Upper lobe of left lung (tissue), 6 donors: ENCODE results near the gene RHEB. TPM values are rescaled to one million over a fixed set of nuclear protein-coding genes. Genes with fewer than 3 reads are reported as not detected.
A peak's percentile ranks its signal among the peaks of the same experiment; 100 is the strongest.

Experiments used
- ATAC-seq, 2 donors: fragments of 200-7000 bp; cut with Tn5 transposase; one replicate each; pipeline ENCODE4 v1.9.1; 2022; ENCODE audit warnings: mild to moderate bottlenecking in 2 of 2, moderate library complexity in 2 of 2; ENCODE audit not compliant: low FRiP score in 2 of 2
- DNase-seq, 2 donors: peaks; one replicate each; pipeline ENCODE4 v3.0.0-alpha.2; 2019 to 2020
- H3K27ac ChIP-seq, 4 donors: fragments of 200-600 bp; sonication (generic); one replicate each; pipeline ENCODE4 v1.5.1; 2016 to 2019
- H3K27me3 ChIP-seq, 4 donors: fragments of 200-600 bp; sonication (generic); one replicate each; pipeline ENCODE4 v1.5.1; 2017 to 2019
- H3K36me3 ChIP-seq, 4 donors: fragments of 200-600 bp; sonication (generic); one replicate each; pipeline ENCODE4 v1.5.1; 2016 to 2019
- H3K4me1 ChIP-seq, 4 donors: fragments of 200-600 bp; sonication (generic); one replicate each; pipeline ENCODE4 v1.5.1; 2018 to 2019
- H3K4me3 ChIP-seq, 4 donors: fragments of 200-600 bp; sonication (generic); one replicate each; pipeline ENCODE4 v1.5.1; 2017 to 2019; ENCODE audit warnings: mild to moderate bottlenecking in 2 of 4, moderate library complexity in 1 of 4
- H3K9me3 ChIP-seq, 4 donors: fragments of 200-600 bp; sonication (generic); one replicate each; pipeline ENCODE4 v1.5.1; 2018 to 2019
- EP300 ChIP-seq, 4 donors: sonication (generic); formaldehyde crosslinking; IDR thresholded peaks; one replicate each; pipeline ENCODE4 v1.5.1; 2017; ENCODE audit warnings: antibody characterized with exemption in 4 of 4, control low read depth in 2 of 4
- POLR2A ChIP-seq, 4 donors: fragments of 450-650 bp; IDR thresholded peaks; one replicate each; pipeline ENCODE4 v1.5.1; 2016 to 2017; ENCODE audit warnings: antibody characterized with exemption in 4 of 4, mild to moderate bottlenecking in 2 of 4
- POLR2AphosphoS5 ChIP-seq, 2 donors: sonication (generic); formaldehyde crosslinking; IDR thresholded peaks; one replicate each; pipeline ENCODE4 v1.5.1; 2017; ENCODE audit warnings: antibody characterized with exemption in 2 of 2
- WGBS, 2 donors: methylation state at CpG; one replicate each; pipeline ENCODE4 v1.1.5; 2017 to 2018; 5-methylcytosine and 5-hydroxymethylcytosine counted together
- total RNA-seq, 6 donors: library from RNA; depleted of rRNA in 4 of 6; stranded (reverse); fragments of >200 nt in 4 of 6; gene quantifications; one replicate each; pipeline versions ENCODE4 v1.1.0 to v1.2.1, GENCODE V29; 2016 to 2021
- TF ChIP-seq, protein P1 (sequence below), 6 experiments: fragments of 450-650 bp in 4 of 6; fragments of 200-600 bp in 2 of 6; sonication (generic) in 2 of 6; IDR thresholded peaks; one replicate each; pipeline ENCODE4 v1.5.1; 2016 to 2019; ENCODE audit warnings: antibody characterized with exemption in 6 of 6
- donor health status: DM: no; HTN: no; CAD: no; lungs with moderate emphysema.
- donor health status: DM: no; HTN: yes; CAD: no; lungs with severe emphysema.

Gene RHEB
- total RNA-seq, 6 donors from 2014 or later = 63.0 to 105 (median 93.4) TPM

DNA sequence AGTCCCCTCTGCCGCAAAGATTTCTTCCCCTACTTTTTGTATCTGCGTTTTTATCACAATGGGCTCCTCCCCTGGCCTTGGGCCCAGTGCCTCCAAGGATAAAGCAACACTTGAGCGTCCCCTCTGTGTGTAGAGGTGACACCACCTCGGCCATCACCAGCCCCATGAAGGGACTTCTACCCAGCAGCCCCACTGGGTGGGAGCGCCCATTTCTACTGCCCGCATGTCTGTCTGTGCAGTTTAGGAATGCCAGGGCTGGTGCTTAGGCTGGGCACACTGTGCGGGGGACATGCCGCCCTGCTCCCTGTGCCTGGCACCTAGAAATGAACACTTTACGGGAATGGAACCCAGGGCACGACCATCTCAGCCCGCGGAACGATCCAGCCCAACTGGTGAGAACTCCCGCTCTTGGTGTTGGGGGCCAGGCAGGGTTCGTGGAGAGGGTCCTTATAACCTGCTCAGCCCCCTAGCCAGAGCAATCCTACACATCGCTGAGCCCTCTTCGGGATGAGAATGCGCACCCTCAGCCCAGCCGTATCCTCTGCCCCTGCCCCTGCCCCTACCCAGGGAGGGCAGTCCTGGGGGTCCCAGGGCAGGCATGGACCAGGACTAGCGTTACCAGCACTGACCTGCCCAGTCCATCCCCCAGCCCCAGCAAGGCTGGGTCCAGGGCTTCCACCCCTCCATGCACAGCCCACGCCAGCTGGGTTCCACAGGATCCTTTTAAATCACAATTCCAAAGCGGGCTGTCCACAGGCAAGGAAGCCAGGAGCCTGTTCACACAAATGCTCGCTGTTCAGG lies 92.6 kb downstream of the RHEB start:
- DNase-seq (peak in 1 of 2 donors; percentile 49), ATAC-seq (no peak)
- Histone ChIP-seq H3K27ac (peak overlapping the region in 3 of 4 donors; percentile 20 to 64 (median 58)), H3K4me3 (no peak overlapping the region), H3K4me1 (peaks cover 22 to 45% (median 34%) of the 10 kb centered on the region in 4 donors), H3K27me3 (no peaks in the 10 kb centered on the region), H3K9me3 (peaks cover 0 to 3% (median 0%) of the 10 kb centered on the region in 4 donors), H3K36me3 (no peaks in the 10 kb centered on the region)
- TF ChIP-seq, protein P1, sequence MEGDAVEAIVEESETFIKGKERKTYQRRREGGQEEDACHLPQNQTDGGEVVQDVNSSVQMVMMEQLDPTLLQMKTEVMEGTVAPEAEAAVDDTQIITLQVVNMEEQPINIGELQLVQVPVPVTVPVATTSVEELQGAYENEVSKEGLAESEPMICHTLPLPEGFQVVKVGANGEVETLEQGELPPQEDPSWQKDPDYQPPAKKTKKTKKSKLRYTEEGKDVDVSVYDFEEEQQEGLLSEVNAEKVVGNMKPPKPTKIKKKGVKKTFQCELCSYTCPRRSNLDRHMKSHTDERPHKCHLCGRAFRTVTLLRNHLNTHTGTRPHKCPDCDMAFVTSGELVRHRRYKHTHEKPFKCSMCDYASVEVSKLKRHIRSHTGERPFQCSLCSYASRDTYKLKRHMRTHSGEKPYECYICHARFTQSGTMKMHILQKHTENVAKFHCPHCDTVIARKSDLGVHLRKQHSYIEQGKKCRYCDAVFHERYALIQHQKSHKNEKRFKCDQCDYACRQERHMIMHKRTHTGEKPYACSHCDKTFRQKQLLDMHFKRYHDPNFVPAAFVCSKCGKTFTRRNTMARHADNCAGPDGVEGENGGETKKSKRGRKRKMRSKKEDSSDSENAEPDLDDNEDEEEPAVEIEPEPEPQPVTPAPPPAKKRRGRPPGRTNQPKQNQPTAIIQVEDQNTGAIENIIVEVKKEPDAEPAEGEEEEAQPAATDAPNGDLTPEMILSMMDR (IDR thresholded peaks at IDR 0.05) = no peak
- no peak for TF ChIP-seq EP300 (IDR thresholded peaks at IDR 0.05)
- TF ChIP-seq POLR2A (IDR thresholded peaks at IDR 0.05) = no peak
- no peak for TF ChIP-seq POLR2AphosphoS5 (IDR thresholded peaks at IDR 0.05)
- WGBS, 2 donors = 52 to 85% methylated on average over 5 to 22 of the region's 23 CpGs

DNA sequence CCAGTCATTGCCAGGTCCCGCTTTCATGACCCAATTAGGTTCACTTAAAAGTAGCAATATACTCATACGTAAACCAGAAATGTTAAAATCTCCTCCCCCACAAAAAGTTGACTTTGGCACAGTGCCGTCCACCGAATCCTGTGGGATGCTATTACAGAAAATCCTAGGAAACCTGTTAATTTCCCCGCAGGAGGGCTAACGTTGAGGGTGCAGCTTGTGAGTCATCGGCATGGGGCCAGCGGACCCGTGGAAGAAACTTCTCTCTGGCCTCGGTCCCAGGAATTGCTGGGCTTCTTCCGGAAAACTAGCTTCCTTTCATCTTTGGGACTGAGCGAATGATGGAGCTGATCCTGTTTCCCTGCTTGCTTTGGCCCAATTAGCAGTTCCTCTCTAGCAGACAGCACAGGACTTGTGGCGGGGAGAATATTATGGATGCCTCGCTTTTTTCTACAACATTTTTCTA lies 93.2 kb downstream of the RHEB start:
- H3K9me3 ChIP-seq = peaks cover 0 to 3% (median 0%) of the 10 kb centered on the region in 4 donors
- peaks cover 22 to 45% (median 34%) of the 10 kb centered on the region in 4 donors for H3K4me1 ChIP-seq
- DNase-seq = peak in 1 of 2 donors; percentile 47
- peak overlapping the region; percentile 20 to 64 (median 48) for H3K27ac ChIP-seq
- peak in 1 of 2 donors; percentile 75 for ATAC-seq
- no peak overlapping the region for H3K4me3 ChIP-seq
- H3K36me3 ChIP-seq = no peaks in the 10 kb centered on the region
- no peak for TF ChIP-seq POLR2AphosphoS5 (IDR thresholded peaks at IDR 0.05)
- TF ChIP-seq POLR2A (IDR thresholded peaks at IDR 0.05) = no peak
- TF ChIP-seq EP300 (IDR thresholded peaks at IDR 0.05) = no peak
- TF ChIP-seq, protein P1 (IDR thresholded peaks at IDR 0.05) = no peak
- 48 to 53% methylated on average over 14 of the region's 14 CpGs for WGBS, 2 donors
- H3K27me3 ChIP-seq = no peaks in the 10 kb centered on the region

DNA sequence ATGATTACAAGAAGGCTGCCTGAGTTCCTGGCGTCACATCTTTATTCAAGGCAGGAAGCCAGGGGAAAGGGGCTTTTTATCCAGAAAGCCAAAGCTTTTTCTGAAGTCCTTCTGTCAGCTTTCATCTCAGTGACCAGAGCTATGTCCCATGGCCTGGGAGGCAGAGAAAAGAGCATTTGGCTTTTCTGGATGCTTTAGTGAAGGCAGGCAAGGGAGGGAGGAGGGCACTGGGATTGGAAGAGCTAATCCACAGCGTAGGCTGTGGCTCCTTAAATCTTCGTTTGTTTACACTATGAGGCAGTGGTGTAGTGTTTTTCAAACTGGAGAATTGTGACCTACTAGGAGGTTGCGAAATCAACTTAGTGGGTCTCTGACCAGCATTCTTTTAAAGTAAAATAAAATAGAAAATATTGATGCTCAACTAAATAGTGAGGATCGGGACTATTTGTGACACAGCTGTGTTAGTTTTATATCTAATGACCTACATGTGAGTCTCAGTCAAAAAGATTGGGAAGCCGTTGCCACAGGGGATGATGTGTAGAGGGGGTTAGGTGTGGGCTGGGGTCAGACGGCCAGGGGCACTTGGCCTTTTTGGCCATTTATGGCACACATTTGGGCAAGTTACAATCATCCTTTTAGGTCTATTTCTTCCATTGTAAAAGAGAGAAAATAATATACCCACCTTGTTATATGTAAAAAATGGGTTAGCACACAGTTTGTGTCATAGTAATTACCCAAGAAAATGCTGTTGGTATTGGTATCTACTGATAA lies 93.8 kb downstream of the RHEB start:
- peaks cover 0 to 3% (median 0%) of the 10 kb centered on the region in 4 donors for H3K9me3 ChIP-seq
- WGBS, 2 donors = 44 to 56% methylated on average over 7 of the region's 7 CpGs
- DNase-seq (no peak), ATAC-seq (peak in 1 of 2 donors; percentile 71)
- no peaks in the 10 kb centered on the region for H3K36me3 ChIP-seq
- H3K4me3 ChIP-seq = no peak overlapping the region
- H3K4me1 ChIP-seq = peaks cover 22 to 45% (median 34%) of the 10 kb centered on the region in 4 donors
- H3K27me3 ChIP-seq = no peaks in the 10 kb centered on the region
- peak overlapping the region; percentile 20 to 58 (median 41) for H3K27ac ChIP-seq
- TF ChIP-seq POLR2A (IDR thresholded peaks at IDR 0.05) (no peak), POLR2AphosphoS5 (IDR thresholded peaks at IDR 0.05) (no peak), EP300 (IDR thresholded peaks at IDR 0.05) (no peak)
- TF ChIP-seq, protein P1 (IDR thresholded peaks at IDR 0.05) = no peak

DNA sequence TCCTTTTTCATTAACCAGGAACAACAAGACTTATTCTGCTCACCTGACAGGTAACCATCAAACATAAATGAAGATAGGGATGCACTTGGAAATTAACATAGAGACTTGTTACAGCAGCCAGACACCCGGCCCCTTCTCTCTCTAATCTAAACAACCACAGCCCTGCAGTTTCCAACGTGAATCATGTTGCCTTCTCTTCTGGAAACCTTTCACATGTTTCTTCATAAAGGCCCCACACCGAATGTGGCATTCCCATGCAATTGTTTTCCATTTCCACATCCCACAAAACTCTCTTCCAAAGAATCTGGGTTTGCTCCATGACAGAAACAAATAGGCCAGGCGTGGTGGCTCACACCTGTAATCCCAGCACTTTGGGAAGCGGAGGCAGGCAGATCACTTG lies 94.9 kb downstream of the RHEB start:
- TF ChIP-seq POLR2AphosphoS5 (IDR thresholded peaks at IDR 0.05) (no peak), EP300 (IDR thresholded peaks at IDR 0.05) (no peak), POLR2A (IDR thresholded peaks at IDR 0.05) (no peak)
- TF ChIP-seq, protein P1 (IDR thresholded peaks at IDR 0.05) = no peak
- Histone ChIP-seq H3K27ac (no peak overlapping the region), H3K4me1 (peaks cover 21 to 39% (median 32%) of the 10 kb centered on the region in 4 donors), H3K9me3 (peaks cover 0 to 3% (median 0%) of the 10 kb centered on the region in 4 donors), H3K36me3 (no peaks in the 10 kb centered on the region), H3K27me3 (no peaks in the 10 kb centered on the region), H3K4me3 (no peak overlapping the region)
- 76 to 90% methylated on average over 5 of the region's 5 CpGs for WGBS, 2 donors
- ATAC-seq = no peak
- no peak for DNase-seq
